HFF-Myc (cell line): ENCODE measurements around the gene ZNF394.

Experiments
- DNase-seq: peaks from one replicate; pipeline ENCODE4 v3.0.0-alpha.2; 2011; ENCODE audit warnings: low read depth; ENCODE audit errors: extremely low read depth
- H3K4me3 ChIP-seq: replicated peaks from 2 replicates; pipeline ENCODE4 v1.5.1; 2011; ENCODE audit warnings: low read depth, mild to moderate bottlenecking, control low read depth, low read length
- CTCF ChIP-seq: IDR thresholded peaks from 2 replicates; pipeline ENCODE4 v1.5.1; 2012; ENCODE audit warnings: mild to moderate bottlenecking, low read depth, low read length, control low read depth; ENCODE audit errors: missing control alignments

Gene ZNF394

DNA sequence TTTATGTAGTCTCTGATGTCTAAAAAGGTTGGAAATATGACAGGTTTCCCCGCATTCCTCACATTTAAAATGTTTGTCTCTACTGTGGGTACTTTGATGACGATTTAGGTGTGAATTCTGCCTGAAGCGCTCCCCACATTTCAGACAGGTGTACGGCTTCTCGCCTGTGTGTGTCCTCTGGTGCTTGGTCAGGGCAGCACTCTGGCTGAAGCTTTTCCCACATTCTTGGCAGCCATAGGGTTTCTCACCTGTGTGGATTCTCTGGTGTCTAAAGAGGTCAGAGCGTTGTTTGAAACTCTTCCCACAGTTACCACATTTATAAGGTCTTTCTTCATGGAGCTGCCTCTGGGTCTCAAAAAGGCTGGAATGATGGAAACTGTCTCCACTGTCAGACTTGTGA, 6.3 kb downstream of the ZNF394 start:
- no peak overlapping the region for H3K4me3 ChIP-seq
- TF ChIP-seq CTCF: no peak
- no peak for DNase-seq

DNA sequence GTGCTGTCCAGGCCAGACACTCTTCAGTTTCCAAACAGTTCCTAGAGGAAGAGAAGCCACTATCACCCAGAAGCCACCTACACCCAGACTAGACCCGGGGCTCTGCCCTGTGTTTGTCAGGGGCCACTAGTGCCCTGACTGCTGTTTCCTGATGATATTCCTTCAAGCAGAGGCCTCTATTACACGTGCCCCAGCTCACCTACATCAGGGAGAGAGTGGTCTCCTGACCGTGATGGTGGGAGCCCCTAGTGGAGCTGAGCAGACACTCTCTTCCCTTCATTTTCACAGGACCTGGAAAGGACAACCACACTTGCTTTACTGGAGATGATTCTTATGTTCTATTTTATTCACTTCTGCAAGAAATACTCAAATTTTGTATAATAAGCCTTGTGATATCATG, 9.2 kb downstream of the ZNF394 start:
- no peak for DNase-seq
- no peak for TF ChIP-seq CTCF
- H3K4me3 ChIP-seq: no peak overlapping the region

DNA sequence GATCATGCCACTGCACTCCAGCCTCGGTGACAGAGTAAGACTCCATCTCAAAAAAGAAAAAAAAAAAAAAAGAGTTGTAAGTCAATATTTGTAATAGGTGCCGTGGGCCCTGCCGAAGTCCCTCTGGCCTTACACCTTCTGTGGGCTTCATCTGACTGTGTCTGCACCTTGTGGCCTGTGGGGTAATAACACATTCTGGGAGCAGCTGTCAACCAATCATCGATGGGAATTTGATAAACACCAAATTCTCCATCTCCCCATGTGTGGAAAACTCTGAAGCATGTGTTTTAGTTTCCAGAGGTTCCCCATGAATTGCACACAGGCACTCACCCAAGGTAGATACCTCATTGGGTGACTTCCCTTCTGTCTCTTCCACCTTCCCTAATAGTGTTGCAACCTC, 10.8 kb downstream of the ZNF394 start:
- no peak for DNase-seq
- no peak for TF ChIP-seq CTCF
- no peak overlapping the region for H3K4me3 ChIP-seq

DNA sequence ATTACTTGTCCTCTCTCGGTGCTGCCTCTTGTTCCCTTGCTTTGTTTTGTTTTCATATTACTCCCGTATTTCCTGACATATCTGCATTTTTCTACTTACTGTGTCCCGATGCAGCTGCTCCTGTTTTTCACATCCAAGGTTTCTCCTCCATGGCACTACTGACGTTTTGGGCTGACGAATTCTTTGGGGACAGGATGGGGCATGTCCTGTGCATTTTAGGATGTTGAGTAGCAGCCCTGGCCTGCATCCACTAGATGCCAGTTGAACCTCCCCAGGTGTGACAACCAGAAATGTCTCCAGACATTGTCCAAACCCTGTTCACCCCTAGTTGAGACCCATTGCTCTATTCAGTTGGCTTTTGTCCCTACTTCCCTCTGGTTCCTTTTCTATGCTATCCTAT, 15.0 kb downstream of the ZNF394 start:
- TF ChIP-seq CTCF: no peak
- DNase-seq: no peak
- no peak overlapping the region for H3K4me3 ChIP-seq

GRCh38 chr7:99478464-99479440, 21.3 kb downstream of the ZNF394 start:
- no peak for DNase-seq
- no peak overlapping the region for H3K4me3 ChIP-seq

GRCh38 chr7:99476107-99476506, 24.0 kb downstream of the ZNF394 start:
- TF ChIP-seq CTCF: no peak
- DNase-seq: no peak
- no peak overlapping the region for H3K4me3 ChIP-seq

More at GRCh38 chr7:99478464-99479440, 21.3 kb downstream of the ZNF394 start:
- TF ChIP-seq CTCF: no peak

- no peak for TF ChIP-seq CTCF
- peak overlapping the region; percentile 89 for H3K4me3 ChIP-seq
- peak; percentile 37 for DNase-seq
Observed at GRCh38 chr7:99473315-99473596, 26.8 kb downstream of the ZNF394 start.
